MM.1S (cell line): ENCODE measurements around the gene ANO3.

Experiments used
- EZH2phosphoT487 ChIP-seq: fragments of 300-600 bp; sonication (generic); IDR thresholded peaks from 2 replicates; pipeline ENCODE4 v1.6.1; 2018; ENCODE audit warnings: antibody characterized with exemption, low read length
- TF ChIP-seq, protein P1 (sequence below): fragments of 300-600 bp; sonication (generic); IDR thresholded peaks from 2 replicates; pipeline ENCODE4 v1.5.1; 2016; ENCODE audit warnings: antibody characterized with exemption, low read length, mixed read lengths

DNA sequence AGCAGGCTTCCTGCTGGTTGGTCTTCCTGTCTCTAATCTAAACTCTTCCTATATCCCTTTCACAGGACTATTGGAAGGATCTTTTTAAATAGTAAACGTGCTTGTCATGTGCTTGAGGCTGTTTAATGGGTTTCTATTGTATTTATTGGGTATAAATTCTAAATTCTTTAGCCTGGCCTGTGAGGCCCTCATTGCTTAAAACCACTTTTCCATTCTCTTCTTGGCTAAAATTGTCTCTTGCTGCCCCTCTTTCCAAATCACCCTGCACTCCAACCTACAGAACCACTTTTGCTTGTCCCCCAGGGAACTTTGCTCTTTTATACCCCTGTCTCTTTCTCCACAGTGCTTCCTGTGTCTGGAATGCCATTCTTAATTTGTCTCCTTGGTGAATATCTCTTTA is 286.5 kb downstream of the ANO3 start:
- TF ChIP-seq, protein P1, sequence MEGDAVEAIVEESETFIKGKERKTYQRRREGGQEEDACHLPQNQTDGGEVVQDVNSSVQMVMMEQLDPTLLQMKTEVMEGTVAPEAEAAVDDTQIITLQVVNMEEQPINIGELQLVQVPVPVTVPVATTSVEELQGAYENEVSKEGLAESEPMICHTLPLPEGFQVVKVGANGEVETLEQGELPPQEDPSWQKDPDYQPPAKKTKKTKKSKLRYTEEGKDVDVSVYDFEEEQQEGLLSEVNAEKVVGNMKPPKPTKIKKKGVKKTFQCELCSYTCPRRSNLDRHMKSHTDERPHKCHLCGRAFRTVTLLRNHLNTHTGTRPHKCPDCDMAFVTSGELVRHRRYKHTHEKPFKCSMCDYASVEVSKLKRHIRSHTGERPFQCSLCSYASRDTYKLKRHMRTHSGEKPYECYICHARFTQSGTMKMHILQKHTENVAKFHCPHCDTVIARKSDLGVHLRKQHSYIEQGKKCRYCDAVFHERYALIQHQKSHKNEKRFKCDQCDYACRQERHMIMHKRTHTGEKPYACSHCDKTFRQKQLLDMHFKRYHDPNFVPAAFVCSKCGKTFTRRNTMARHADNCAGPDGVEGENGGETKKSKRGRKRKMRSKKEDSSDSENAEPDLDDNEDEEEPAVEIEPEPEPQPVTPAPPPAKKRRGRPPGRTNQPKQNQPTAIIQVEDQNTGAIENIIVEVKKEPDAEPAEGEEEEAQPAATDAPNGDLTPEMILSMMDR, result no peak
- TF ChIP-seq EZH2phosphoT487, result no peak
